Measurements from ENCODE around the gene GGT5.

GRCh38 chr22:24265734-24266133, 20.9 kb upstream of the GGT5 start:
- TF ChIP-seq PKNOX1 (IDR thresholded peaks at IDR 0.05) = no peak
- no peak for TF ChIP-seq LEF1 (IDR thresholded peaks at IDR 0.05; ENCODE audit: borderline replicate concordance)
- TF ChIP-seq NFRKB (IDR thresholded peaks at IDR 0.05) = no peak
- no peak for TF ChIP-seq BHLHE40 (IDR thresholded peaks at IDR 0.05; ENCODE audit: borderline replicate concordance)
- no peak for TF ChIP-seq HDGF (IDR thresholded peaks at IDR 0.05; ENCODE audit: borderline replicate concordance)
- TF ChIP-seq SUZ12 (IDR thresholded peaks at IDR 0.05) = no peak
- TF ChIP-seq FOXK2 (IDR thresholded peaks at IDR 0.05) = no peak
- TF ChIP-seq SP1 (IDR thresholded peaks at IDR 0.05) = no peak
- TF ChIP-seq FOXA1 (IDR thresholded peaks at IDR 0.05) = no peak
- TF ChIP-seq CTBP1 (IDR thresholded peaks at IDR 0.05; ENCODE audit: borderline replicate concordance) = no peak

Data from HEK293T (cell line).